GM19025 (cell line): ENCODE measurements around the gene NRM.

Experiments used
- ATAC-seq: cut with Tn5 transposase; IDR thresholded peaks from one replicate; pipeline ENCODE4 v1.9.1; 2021; ENCODE audit warnings: mild to moderate bottlenecking, low read depth, moderate library complexity; ENCODE audit not compliant: unreplicated experiment

NRM gene

DNA sequence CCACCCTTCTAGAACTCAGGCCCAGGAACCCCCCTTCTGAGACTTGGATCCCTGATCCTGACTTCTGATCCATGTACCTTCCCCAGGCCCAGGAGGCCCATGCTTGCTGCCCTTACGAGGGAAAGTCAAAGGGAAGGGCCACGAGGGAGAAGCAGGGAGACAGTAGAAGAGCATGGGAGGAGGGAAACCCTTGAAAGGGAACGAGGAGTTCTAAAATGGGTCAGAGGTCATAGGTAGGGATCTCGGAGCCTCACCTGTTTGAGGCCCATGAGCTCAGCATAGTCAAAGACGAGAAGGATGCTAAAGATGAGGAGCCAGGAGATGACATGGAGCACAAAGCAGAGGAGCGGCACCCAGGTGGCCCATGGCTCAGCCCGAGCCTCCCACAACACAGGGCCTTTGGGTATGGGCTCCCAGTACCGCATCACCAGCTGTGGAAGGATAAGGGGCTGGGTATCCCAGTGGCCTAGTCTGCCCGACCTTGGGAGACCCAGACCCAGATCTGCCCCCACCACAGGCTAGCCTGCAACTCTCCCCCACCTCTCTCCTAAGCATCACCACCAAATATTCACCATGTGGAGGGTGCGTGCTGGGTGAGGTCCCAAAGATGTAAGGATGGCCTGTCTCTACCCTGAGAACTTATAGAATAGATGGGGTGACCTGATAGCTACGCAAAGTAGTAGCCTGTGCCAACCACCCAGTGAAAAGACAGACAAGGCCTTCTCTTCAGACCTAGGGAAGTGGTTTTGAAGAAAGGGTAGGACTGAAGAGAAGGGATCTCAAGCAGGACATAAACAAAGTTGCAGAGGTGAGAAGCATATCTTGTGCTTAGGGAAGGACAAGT lies 1.5 kb downstream of the NRM start:
- ATAC-seq, result no peak

DNA sequence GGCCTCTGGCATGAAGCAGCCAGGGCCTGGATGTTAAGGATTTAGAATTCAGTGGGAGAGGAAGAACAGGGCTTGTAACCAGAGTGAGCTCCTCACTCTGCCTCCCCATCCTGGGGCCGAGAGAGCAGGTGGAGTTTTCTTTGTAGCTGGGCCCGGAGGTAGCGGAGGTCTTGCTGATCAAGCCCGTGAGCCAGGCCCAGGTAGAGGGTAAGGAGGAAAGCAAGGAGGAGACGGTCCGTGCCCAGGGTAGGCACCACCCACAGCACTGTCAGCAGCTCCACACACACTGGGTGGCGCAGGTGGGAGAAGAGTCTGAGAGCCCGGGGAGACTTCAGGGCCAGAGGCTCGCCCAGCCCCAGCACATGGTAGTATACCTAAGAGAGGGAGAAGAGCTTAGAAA lies 2.2 kb downstream of the NRM start:
- no peak for ATAC-seq

DNA sequence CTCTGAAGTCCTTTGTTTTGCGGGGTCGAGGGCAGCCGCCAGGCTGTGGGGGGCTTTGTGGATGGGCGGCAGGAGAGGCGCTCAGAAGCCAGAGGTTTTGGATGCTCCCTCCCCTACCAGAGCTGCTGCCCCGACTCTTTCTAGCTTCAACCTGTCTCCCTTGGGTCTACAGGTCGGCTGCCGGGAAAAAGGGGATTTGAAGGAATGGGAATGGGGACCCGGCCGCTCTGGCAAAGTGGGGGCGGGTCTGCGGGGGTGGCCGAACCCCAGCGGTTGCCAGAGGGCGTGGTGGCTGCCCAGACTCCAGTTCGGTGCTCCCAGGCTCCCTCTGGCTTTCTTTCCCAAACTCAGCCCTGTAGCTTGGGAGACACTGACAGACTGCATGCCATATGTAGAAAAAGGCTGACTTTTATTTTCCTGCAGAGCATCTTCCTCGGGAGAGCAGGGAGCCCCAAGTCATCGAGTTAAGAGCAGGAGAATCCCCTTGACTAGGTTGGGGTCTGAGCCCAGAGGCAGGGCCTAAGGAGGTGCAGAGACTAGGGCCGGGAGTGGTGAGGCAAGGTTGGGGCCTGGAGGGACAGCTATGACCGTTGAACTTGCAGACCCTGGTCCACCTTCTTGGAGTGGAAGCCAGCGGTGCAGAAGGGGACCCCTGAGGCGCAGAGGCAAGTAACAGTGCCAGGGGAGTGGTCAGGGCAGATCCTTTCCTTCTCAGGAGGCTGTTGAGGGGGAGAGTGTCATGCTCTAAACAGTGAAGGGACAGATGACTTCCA lies 2.9 kb downstream of the NRM start:
- no peak for ATAC-seq

DNA sequence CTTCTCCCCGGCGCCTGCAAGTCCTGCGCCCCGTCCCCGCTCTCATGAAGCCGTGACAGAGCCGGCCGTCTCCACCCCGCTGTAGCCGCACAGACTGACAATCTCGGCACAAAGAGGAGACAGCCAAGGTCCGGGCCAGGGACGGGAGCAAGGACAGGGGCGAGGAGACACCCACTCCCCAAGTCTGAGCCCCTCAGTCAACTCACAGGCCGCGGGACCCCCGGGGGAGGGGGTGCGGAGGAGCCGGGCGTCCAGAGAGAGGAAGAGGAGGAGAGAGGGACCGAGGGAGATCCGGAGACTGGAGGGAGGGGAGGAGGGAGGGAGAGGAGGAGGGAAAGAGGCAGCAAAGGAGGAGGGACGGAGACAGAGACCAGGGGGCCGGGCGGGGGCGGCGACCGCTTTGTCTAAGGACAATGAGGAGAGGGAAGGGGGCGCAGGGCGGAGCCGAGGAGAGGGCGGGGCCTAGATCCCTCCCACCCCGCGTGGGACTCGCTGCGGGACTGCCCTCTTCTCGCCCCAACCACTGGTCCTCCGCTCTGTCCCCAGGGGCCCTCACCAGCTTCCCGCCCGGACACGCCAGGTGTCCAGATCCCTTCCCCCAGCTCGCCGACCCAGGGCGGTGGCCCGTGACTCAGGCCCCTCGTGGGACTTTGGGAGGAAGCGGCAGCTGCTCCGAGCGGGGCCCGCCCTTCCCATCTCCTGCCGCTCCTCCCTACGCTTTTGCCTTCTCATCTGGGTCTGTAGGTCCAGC lies 3.7 kb downstream of the NRM start:
- ATAC-seq, result peak; percentile 55

DNA sequence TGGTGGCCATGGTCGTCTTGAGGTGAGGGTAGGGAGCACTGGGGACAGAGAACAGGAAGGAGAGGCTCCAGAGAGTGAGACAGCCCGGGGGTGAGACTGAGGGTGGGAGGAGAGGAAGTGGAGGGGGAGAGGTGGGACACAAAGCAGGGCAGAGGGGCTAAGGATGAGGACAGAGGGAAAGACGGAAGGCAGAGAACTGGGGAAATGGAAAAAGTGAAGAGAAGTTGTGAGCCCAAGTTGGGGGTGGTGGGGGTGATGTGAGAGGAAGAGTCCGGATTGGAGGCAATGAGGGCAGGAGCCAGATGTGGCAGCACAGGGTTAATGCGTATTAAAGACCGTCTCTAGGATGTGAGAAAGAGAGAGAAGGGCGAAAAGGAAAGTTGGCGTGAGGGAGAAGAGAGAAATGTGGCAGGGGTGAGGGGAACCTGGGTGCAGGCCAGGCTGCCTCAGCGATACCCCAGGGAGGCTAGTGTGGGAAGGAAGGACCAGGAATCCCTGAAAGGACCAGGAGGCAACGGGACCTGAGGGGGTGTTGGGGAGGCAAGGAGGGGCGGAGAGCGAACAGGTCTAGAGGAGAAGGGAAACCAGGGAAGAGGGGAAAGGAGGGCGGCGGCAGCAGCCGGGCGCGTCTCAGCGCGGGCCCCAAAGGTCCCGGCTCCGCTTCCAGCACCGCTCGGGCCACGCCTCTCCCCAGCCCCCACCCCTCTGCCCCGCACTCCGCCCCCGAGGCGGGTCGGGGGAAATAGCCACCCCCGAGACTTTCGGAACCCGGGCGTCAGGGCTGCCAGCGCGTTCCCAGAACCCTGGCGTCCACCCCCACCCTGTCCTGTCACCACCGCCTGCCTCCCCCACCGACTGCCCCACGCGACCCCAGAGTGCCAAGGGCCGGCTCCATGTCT lies 4.5 kb downstream of the NRM start, which contains the start of gene PPP1R18:
TSS of gene PPP1R18 (minus strand) at position 637 of the 899 bp plus-strand sequence. CDS start at position 10, 627 bp downstream.
- ATAC-seq, result peak; percentile 17

DNA sequence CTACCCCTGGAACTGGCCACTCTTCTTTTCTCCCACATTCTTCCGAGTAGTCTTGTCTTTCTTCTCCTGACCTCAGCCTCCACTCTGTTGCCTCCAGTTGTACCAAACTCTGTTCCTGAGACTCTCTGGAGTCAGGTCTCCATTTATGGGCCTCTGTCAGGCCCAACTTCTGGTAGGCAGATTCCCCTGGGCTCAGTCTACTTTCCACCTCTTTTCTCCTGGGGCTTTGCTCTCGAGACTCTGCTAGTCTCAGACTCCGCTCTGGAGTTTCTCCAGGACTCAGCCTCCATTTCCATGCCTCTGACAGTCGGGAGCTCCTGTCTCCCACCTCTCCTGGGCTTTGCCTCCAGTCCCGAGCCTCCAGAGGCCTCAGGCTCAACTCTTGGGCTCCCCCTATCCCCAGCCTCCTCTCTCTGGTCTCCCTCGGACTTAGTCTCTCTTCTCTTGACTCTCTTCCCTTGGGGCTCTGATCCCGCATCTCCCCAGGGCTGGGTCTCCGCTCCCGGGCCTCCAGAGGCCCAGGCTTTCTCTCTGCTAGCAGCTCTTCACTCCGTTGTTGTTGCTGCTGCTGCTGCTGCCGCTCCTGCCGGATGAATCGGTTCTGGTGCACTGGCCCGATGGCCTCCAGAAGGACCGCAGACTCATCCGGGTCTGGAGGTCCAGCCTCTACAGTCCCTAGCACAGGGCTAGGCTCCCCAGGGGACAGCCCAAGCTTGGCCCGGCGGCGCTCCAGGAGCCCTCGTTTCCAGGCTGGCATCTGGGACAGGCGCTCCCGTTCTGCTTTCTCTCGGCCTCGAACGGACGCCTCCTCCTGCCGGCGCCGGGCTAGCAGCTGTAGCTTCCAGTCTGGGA lies 5.4 kb downstream of the NRM start:
- ATAC-seq, result no peak

DNA sequence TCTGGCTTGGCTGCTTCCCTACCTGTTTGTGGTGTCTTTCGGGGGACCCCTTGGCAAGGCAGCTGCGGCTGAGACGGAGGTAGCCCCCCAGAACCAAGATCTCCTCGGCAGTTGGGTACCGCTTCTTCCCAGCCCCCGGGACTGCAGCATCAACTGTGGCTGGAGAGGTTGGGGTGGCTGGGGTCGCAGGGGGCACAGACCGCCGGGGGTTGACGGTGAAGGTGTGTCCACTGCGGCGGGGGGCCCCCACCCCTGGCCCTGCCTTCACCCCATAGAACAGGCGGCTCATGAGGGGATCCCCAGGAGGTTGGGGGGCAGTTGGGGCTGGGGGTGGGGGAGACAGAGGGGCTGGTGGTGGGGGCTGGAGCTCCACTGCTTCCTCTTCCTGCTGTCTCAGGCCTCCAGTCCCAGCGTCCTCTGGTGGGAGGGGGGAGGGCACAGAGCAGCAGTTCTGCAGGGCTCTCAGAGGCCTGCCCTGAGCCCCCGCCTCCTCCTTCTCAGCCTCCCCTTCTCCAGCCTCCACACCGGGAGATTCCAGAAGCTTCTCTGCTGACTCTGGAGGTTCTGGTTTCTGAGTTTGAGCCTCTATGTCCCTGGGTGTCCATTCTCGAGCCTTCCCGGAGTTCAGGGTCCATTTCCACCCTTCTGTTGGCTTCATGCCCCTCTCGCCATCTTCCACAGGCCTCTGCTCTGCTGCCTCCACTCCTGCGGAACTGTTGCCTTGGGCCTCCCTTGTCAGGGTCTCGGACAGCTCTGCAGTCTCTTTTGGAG lies 6.2 kb downstream of the NRM start:
- no peak for ATAC-seq

DNA sequence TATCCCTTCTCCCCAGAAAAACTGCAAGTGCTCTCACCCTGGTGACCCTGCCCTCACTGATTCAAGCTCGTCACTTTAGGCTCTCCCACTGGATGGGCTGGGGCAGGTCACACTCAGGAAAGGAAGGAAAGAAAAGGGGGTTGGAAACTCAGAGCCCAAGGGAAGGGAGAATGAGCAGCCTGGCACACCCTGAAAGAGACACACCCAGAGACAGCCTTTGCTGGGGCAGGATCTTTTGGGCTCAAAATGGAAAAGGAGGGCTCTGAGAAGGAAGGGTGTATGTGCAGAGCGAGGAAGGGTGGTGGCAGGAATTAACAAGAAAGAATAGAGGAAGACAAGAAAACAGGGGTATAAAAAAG lies 6.8 kb downstream of the NRM start:
- ATAC-seq, result no peak

DNA sequence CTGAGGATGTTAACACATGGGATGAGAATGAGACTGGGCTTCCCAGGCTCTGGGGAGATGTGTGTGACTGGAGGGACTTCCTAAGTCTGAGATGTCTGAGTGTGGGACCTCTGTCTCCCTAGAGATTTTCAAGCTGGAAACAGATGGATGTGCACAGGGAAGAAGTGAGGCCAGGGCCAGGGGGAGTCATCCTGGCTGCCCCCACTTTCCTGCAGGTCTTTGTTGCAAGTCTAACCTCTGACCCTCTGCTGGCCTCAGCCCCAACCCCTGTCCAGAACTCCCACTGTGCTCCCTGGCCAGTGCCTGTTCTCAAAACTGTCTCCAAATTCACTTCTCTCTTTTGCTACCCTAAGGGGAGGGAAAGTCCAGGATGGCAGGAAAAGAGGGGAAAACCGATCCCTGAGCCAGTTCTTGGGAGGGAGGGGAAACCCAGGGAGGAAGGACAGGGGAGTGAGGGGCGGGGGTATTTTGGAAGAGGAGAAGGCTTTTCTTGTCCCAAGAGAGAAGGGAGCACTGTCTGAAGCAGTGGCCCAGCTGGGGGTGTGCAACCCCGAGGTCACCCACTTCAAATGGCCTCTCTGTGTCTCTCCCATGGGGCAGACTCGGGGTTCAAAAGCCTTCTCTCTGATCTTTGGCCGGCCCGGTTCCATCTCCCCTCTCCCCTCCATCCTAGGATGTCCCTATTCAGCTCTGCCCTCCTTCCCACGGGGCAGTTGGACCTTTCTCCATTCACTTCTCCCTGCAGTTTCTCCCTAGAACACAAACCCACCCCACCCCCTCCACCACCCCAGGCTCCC lies 7.4 kb downstream of the NRM start:
- no peak for ATAC-seq

DNA sequence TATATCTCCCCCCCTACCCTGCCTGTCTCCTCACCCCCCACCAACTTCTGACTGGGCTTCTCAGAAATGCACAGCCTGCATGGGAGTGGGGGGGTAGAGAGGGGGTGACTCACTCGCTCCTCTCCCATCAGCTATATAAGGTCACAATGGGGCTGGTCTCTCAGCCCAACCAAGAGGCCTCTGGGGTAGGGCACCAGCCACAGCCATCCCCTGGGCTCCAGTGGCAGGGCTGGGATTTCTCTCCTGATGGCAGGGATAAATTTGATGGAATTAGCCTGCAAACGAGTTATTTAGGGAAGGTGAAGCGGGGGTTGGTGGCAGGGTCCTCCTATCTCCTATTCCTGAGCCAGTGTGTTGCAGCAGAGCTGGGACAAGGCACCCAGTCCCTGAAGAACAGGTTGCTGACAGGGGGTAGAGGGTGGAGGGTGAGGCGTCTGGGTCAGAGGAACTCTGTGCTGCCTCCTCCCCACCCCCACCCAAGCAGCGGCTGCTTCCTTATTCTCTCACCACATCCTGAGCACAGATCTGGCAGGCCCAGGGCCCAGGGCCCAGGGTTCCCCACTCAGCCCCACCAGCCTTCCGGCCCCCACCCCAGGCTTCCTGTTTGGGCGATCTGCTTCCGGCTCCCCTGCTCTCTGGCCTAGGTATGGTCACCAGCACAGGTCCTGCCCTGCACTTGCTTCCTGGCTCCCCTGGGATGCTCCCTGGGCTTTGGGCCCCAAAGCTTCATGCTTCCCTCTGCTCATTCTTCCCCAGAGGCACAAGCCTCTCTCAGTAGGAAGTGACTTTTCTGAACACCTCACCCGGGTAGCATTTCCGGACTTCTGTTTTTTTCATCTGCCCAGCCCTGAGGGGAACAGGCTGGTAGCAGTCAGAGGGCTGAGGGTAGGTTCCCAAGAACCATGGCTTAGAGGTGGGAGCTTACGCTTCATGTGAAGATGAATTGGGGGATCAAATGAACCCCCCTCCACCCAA lies 8.4 kb downstream of the NRM start:
- peak; percentile 28 for ATAC-seq

DNA sequence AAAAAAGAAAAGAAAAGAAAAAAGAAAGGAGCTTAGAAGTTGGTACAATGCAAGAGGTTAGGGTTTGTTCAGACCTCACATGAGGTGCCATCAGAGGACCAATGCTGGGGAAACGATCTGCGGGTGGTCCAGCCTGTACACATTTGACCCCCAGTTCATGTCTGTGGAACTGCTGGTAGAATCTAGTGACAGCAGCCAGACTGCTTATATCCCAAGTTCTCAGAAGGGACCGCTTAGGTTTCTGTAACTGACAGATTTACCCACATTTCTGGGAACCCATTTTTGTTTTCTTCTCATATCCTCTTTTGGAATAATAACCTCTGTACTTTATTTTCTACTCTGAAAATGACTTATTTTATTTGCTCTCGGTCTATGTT lies 9.0 kb downstream of the NRM start:
- ATAC-seq, result no peak

DNA sequence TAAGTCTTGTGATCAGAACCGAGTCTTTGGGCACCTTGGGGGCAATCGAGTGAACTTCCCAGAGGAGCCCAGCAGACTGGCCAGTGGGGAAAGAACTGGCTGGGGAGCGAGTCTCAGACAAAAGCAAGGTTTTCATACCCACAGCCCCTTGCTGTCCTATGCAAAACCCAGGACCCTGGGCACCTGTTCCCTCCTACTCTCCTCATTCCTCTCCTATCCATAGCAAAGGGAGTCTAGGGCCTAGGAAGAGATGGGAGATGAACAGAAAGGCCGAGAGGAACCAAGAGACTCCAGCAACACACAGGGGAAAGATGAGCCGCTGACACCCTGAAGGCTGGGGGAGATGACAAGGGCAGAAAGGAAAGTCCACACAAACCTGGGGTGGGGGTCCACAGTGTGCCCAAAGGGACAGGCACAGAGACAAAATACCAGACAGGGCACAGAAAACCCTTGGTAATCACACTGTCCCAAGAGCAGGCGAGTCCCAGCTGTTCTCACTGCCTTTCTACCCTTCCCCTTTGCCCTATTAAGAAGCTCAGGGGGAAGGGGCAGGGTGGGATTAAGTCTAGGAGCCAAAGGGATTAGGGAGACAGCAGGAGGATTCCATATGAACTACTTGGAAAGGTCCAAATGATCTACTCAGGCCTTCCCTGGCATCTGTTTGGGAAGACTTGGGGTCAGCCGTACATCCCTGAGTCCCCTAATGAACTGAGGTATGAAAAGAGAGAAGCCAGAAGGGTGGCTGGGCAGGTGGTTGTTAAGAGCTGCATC lies 10.8 kb downstream of the NRM start:
- ATAC-seq, result no peak

DNA sequence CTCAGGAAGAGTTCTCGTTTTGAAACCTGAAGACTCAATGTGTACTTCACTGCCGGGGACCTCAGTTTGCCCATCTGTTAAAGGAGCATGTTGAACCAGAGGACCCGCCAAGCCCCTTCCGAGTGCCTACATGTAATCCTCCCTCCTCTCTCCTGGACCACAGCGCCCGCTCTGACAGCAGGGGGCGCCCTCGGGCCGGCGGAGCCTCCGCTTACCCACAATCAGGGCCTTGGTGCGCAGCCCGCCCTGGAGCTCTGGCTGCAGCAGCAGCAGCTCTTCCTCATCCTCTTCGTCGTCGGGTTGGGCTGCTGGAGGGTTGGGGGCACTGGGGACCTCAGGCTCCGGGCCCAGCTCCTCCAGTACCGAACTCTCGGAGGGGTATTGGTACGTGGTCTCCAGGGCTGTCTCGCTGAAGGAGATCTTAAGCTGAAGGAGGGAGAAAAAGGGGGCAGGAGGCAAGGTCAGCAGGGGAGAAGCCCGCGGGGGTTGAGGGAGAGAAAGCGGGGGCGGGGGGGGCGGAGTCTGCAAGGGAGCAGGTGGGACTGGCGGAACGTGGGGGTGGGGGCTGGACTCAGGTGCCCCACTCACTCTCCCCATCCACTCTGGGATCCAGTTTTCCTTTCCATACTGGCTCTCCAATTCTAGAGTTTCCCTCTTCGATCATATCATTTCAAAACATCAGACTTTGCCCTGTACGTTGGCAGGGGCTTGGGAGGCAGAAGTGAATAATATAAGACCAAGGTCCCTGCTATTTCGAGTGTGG lies 11.6 kb downstream of the NRM start:
- no peak for ATAC-seq

DNA sequence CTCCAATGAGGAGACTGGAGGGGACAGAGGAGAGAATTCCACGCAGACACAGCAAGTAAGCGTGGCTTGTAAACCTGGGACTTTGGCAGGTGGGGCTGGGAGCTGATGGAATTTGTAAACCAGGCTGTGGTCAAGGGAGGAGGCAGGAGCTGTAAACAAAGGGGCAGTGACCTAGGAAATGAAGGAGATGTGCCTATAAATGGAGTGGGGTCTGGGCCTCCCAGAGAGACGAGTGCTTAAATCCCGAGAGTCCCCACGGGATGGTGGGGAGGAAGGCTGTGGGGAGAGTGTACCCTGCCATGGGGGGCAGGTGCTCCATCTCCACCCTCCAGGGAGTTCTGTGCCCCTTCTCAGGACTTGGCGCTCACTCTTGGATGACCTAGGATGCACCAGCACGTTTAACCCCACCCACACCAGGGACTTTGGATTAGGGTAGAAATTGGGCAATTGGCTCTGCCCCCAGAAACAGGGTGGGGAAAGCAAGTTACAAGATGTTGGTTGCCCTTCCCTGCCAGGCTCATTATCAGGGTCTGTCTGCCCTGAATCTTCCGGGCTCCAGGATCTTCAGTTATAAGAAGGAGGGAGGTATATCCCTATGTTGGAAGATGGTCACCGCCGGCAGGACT lies 14.0 kb downstream of the NRM start:
- no peak for ATAC-seq
